Brain microvascular endothelial cell (primary cell): ENCODE results near the gene OR10A5.

Experiments
- DNase-seq: peaks from one replicate; pipeline ENCODE4 v3.0.0-alpha.2; 2020
- H3K27ac ChIP-seq: fragments of 250-450 bp; sonication (Bioruptor Pico); 2 replicates; pipeline ENCODE4 v1.5.1; 2020; ENCODE audit warnings: mild to moderate bottlenecking, moderate library complexity
- H3K27me3 ChIP-seq: fragments of 250-450 bp; sonication (Bioruptor Pico); replicated peaks from 2 replicates; pipeline ENCODE4 v1.5.1; 2020; ENCODE audit warnings: mild to moderate bottlenecking
- H3K36me3 ChIP-seq: fragments of 250-450 bp; sonication (Bioruptor Pico); replicated peaks from 2 replicates; pipeline ENCODE4 v1.5.1; 2020; ENCODE audit warnings: mild to moderate bottlenecking
- H3K4me3 ChIP-seq: 2 replicates; pipeline ENCODE4 v1.5.1; 2011; ENCODE audit warnings: low read depth, mild to moderate bottlenecking, control low read depth, low read length, moderate library complexity
- CTCF ChIP-seq: IDR thresholded peaks from 2 replicates; pipeline ENCODE4 v1.5.1; 2011; ENCODE audit warnings: low read depth, mild to moderate bottlenecking, moderate library complexity, low read length, control low read depth, inconsistent platforms; ENCODE audit errors: missing control alignments
- in situ Hi-C: cut with HindIII; loops from 2 replicates; pipeline ENCODE4 v1.10.0; 2017; ENCODE audit warnings: low sequenced_read_pairs, low pct_ligation_motif_present

The OR10A5 gene

GRCh38 chr11:6818967-6819366 is 26.5 kb upstream of the OR10A5 start:
- Histone ChIP-seq H3K4me3 (no peak overlapping the region), H3K27ac (no peak overlapping the region), H3K36me3 (no peaks in the 10 kb centered on the region), H3K27me3 (no peaks in the 10 kb centered on the region)
- TF ChIP-seq CTCF = no peak
- DNase-seq = no peak
- in situ Hi-C loops = no loop called here

DNA sequence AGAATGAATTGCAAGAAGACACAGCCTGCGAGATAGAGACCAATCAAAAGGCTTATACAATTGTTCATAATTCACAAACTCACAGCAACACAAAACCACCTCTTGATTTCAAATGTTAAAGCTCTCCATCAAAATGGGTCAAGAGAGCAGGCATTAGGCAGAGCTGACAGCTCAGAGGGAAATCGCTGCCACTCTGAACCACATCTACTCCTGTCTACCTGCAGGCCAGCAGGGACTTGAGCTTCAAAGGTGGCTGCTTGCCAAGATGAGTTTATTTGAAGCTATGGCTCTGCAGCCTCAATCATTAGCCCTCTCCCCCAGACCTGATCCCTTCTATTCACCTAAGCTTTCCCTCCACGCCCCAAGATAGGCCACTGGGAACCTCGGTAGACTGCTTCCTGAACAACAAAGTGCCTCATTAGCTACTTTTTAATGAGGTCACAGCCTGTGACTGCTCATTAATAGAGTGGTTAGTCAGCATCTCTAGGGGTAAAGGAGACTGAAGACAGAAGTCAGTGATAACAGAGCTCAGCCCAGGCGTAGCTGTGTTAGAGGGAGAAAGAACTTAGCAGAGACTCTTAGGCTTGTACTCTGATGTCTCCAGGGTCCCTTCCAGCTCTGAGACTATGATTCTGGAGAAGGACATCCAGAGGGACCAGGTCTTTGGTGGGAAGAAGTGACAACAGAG is 21.2 kb upstream of the OR10A5 start:
- H3K4me3 ChIP-seq = no peak overlapping the region
- no peaks in the 10 kb centered on the region for H3K36me3 ChIP-seq
- no peak for TF ChIP-seq CTCF
- no peaks in the 10 kb centered on the region for H3K27me3 ChIP-seq
- DNase-seq = no peak
- in situ Hi-C loops = no loop called here
- H3K27ac ChIP-seq = no peak overlapping the region

DNA sequence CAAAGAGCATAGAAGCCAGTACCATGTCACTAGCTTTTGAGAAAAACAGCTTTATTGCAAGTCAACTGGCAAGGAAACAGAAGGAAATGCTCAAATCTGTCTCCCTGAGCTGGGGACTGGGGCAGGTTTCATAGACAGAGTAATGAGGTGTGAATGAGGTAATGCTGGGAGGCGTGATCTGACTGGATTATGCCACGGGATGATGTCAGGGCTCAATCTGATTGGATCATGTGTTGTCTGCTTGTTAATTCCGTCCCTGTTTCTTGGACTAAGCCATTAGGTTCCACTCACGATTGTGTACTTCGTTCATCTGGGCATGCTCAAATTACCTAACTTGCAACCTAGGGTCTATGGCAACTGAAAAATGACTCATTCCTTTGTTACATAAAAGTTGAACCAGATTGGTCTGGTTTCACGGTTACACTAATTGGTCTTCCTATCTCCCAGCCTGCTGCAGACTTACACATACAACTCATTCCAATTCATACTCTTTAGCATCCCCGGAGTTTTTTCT is 20.2 kb upstream of the OR10A5 start:
- Histone ChIP-seq H3K36me3 (no peaks in the 10 kb centered on the region), H3K27me3 (no peaks in the 10 kb centered on the region), H3K4me3 (no peak overlapping the region), H3K27ac (no peak overlapping the region)
- TF ChIP-seq CTCF = no peak
- in situ Hi-C loops = no loop called here
- no peak for DNase-seq

DNA sequence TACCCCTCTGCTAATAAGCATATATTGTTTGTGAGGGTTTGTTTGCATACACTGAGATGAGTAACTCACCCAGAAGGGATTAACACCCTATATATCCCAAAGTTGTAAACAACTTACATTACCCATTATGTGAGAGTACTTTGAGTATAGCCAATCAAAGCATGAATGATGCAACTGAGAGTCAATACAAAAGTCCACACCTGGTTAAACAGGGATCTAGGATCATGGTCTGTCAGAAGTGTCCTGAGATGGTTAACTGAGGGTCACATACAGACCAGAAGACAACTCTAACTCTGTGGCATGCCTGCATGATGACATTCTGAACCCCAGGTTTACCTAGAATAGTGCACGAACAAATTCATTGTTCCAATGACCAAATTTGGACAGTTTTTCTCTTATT is 17.4 kb upstream of the OR10A5 start:
- no peak overlapping the region for H3K27ac ChIP-seq
- no peaks in the 10 kb centered on the region for H3K27me3 ChIP-seq
- TF ChIP-seq CTCF = no peak
- in situ Hi-C loops = no loop called here
- no peaks in the 10 kb centered on the region for H3K36me3 ChIP-seq
- H3K4me3 ChIP-seq = no peak overlapping the region
- DNase-seq = no peak

- no peak overlapping the region for H3K27ac ChIP-seq
- no peaks in the 10 kb centered on the region for H3K36me3 ChIP-seq
- in situ Hi-C loops = no loop called here
- H3K4me3 ChIP-seq = no peak overlapping the region
- TF ChIP-seq CTCF = no peak
- no peaks in the 10 kb centered on the region for H3K27me3 ChIP-seq
- no peak for DNase-seq
Measured at GRCh38 chr11:6833356-6833755, 12.1 kb upstream of the OR10A5 start.

GRCh38 chr11:6834021-6834420 is 11.5 kb upstream of the OR10A5 start:
- Histone ChIP-seq H3K27ac (no peak overlapping the region), H3K27me3 (no peaks in the 10 kb centered on the region), H3K36me3 (no peaks in the 10 kb centered on the region), H3K4me3 (no peak overlapping the region)
- TF ChIP-seq CTCF = no peak
- in situ Hi-C loops = no loop called here
- no peak for DNase-seq
